GM19468 (cell line): ENCODE data around the gene PPP1R37.

Experiments used
- ATAC-seq: cut with Tn5 transposase; IDR thresholded peaks from one replicate; pipeline ENCODE4 v1.9.1; 2021; ENCODE audit warnings: mild to moderate bottlenecking, moderate library complexity, moderate number of reproducible peaks; ENCODE audit not compliant: unreplicated experiment; ENCODE audit errors: extremely low read depth

The PPP1R37 gene

DNA sequence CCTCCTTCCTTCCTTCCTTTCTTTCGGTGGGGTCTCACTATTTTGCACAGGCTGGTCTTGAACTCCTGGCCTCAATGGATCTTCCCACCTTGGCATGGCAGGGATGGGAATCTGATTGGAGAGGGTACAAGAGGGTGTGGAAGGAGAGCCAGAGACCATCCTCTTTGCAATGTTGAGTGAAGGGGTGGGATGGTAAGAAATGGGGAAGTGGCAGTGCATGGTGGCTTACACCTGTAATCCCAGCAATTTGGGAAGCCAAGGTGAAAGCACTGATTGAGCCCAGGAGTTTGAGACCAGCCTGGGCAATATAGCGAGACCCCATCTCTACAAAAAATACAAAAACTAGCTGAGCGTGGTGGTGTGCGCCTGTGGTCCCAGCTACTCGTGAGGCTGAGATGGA, 91.1 kb downstream of the PPP1R37 start:
- ATAC-seq, result no peak

- ATAC-seq, result no peak
Measured at GRCh38 chr19:45186509-45187334, 93.7 kb downstream of the PPP1R37 start.

GRCh38 chr19:45187421-45188100, 94.6 kb downstream of the PPP1R37 start:
- ATAC-seq, result no peak

- ATAC-seq, result no peak
Measured at GRCh38 chr19:45189971-45190370, 97.0 kb downstream of the PPP1R37 start.

GRCh38 chr19:45191375-45191774, 98.4 kb downstream of the PPP1R37 start:
- ATAC-seq, result no peak

GRCh38 chr19:45195764-45196163, 102.8 kb downstream of the PPP1R37 start:
- ATAC-seq, result no peak
